HG03103 (cell line): ENCODE data around the gene POGK.
A peak's percentile ranks its signal among the peaks of the same experiment; 100 is the strongest.
"Not testable (repeated sequence)": the region's sequence is repeated elsewhere in the genome, so short reads cannot be mapped to it uniquely, and the experiment has no call there.

Experiments
- ATAC-seq: cut with Tn5 transposase; IDR thresholded peaks from one replicate; pipeline ENCODE4 v1.9.1; 2021; ENCODE audit warnings: low read depth; ENCODE audit not compliant: unreplicated experiment

Gene POGK

DNA sequence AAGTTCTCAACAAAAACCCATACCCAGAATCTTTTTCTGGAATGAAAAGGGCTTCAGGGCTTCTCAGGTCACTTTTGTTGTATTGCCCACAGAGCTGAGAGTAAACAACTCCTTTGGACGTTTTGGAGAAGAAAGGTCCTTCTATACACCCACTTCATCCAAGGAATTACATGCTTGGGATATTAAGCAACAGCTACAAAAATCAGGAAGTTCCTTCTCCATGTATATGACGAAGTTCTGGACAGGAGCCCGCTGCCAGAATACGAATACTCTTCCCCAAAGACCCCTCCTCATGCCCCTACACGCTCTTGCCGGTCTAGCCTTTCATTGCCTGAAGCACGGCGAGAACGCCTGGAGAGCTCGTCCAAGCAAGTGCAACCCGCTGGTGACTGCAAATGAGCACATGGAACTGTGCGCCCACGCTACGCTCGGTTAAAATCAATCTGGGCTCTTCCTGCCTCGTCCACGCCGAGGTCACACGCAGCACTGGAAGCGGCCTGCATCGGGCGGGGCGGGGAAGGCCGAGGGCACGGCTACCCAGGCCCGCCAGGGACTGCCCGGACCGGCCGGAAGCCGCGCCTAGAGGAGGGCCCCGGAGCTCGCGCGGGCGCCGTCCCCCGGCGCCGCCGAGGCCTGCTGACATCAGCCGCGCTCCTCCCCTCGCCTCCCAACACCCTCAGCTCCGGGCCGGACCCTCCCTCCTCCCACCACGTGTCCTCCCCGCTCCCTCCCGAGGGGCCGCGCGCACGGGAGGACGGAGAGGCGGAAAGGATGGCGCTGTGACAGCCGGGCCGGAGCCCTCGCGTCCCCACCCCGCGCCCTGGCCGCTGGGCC is at the start of gene POGK:
POGK (plus strand) TSS at position 710 of the 834 bp plus-strand sequence. CDS start 1,482 bp downstream, outside the sequence.
- ATAC-seq, result peak; percentile 96

DNA sequence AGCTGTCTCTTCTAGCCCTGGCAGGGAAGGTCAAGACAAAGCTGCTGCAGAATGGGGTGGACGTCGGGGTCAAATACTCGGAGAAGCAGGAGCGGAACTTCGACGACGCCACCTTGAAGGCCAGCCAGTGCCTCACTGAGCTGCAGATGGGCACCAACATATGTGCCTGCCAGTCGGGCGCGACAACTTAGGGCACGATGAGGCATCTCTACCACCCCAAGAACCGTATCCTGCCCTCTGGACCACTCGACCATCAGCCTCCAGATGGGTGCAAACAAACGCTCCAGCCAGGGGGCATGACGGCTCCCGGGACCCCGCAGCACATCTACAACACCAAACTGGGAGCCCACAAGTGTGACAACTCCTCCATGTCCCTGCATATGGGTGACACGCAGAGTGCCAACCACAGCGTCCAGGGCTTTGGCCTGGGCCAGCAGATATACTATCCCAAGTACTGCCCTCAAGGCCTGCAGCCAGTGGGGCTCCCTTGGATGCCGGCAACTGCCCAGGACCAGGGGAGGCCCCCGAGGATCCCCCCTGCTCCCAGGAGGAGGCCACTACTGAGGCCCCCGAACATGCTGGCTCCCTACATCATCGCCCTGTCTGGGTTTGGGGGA is 42.5 kb upstream of the POGK start:
- ATAC-seq, result no peak

GRCh38 chr1:166808952-166809351 is 30.3 kb upstream of the POGK start:
- ATAC-seq, result no peak

- no peak for ATAC-seq
These were observed 27.6 kb upstream of the POGK start for GRCh38 chr1:166811691-166812090.

DNA sequence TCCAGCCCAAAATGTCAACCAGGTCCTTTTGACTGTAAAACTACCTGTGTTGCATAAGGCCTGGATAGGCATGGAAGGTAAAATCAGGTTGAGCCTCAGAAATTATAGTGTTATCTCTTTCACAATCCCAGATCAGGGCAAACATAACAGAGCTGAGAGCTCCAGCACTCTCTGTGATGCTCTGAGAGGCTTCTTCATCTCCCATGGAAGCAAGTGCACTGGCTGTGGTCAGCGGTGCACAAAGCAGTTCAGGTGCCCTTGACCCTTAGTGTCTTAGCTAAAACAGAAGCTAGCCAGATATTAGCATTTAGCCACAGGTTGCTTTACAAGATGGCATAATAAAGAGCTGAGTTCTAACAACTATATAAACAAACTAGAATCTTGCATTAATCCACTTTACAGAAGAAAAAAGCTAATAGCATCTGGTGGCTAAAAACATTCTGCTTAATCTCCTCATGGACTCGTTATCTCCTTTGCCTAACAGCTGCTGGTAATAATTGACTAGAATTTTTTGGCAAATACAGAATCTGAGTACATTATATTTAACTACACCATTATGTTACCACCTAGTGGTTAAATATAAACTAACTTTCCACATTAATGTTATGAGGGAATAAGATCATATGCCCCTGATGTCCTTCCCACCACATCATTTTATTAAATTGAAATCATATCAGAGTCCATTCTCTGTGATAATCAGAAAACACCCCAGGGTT is 25.6 kb upstream of the POGK start:
- no peak for ATAC-seq

DNA sequence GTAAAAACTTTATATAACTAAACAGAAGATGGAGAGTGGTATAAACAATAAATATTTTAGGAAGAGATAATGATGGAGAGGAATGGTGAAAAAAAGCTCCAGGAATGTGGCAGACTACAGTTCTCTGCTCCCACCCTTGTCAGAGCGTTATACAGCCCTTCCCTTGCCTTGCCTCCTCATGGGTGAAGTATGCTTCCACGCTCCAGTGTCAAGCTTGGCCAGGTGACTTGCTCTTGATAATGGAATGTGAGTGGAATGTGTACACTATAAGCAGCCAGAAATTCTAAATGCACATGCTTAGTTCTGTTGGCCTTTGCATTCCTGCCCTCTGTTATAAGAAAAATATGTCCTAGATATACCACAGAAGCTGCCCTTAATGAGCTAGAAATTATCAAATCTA is 24.7 kb upstream of the POGK start:
- no peak for ATAC-seq

DNA sequence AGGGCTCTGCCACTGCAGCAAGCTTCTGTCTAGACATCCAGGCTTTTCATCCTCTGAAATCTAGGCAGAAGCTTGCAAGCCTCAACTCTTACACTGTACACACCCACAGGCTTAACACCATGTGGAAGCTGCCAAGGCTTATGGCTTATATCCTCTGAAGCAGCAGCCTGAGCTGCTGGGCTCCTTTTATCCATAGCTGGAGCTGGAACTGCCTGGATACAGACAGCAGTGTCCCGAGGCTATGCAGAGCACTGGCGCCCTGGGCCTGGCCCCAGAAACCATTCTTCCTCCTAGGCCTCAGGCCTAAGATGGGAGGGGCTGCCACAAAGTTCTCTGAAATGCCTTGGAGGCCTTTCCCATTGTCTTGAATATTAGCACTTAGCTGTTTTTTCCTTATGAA is 19.3 kb upstream of the POGK start:
- ATAC-seq, result no peak

DNA sequence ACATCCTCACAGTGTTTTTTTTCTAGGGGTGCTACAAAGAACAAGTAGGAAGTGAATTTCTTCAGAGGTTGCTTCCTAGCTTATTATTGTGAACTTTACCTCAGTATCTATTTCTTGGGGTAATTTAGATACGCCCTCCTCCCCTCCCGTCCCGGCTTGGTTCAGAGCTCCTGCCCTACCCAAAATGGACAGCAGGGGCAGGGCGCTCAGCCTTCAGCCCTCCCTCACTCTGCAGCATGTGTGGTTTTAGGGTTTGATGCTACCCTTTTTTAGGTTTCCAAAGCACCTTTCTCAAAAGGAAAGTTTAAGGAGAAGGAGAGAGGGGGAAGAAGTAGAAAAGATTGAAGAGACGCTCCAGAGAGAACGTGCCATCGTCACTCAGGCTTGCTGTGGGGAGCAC is 16.9 kb upstream of the POGK start:
- ATAC-seq, result no peak

GRCh38 chr1:166827426-166827825 is 11.8 kb upstream of the POGK start:
- ATAC-seq, result no peak

DNA sequence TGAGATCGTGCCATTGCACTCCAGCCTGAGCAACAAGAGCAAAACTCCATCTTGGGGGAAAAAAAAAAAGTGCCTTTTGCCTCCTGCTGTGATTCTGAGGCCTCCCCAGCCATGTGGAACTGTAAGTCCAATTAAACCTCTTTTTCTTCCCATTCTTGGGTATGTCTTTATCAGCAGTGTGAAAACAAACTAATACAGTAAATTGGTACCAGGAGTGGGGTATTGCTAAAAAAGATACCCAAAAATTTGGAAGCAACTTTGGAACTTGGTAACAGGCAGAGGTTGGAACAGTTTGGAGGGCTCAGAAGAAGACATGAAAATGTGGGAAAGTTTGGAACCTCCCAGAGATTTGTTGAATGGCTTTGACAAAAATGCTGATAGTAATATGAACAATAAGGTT is 9.5 kb upstream of the POGK start:
- ATAC-seq, result not testable (repeated sequence)

DNA sequence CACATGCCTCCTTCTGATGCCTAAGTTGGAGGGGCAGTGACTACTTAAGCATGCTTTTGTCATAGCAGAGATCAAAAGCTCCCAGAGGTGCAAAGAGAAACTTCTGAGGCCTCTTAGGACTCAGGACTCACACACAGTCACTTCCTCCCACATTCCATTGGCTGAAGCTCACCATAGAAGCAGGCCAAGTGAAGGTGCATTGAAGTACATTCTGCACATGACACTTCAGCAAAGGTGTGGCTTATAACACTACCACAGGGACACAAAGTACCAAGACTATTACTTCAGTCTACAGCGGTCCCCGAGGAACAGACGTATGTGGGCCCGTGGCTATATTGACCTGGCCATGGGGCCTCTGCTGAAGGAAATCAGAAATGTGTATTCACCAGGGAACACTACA is 2.5 kb upstream of the POGK start:
- no peak for ATAC-seq

DNA sequence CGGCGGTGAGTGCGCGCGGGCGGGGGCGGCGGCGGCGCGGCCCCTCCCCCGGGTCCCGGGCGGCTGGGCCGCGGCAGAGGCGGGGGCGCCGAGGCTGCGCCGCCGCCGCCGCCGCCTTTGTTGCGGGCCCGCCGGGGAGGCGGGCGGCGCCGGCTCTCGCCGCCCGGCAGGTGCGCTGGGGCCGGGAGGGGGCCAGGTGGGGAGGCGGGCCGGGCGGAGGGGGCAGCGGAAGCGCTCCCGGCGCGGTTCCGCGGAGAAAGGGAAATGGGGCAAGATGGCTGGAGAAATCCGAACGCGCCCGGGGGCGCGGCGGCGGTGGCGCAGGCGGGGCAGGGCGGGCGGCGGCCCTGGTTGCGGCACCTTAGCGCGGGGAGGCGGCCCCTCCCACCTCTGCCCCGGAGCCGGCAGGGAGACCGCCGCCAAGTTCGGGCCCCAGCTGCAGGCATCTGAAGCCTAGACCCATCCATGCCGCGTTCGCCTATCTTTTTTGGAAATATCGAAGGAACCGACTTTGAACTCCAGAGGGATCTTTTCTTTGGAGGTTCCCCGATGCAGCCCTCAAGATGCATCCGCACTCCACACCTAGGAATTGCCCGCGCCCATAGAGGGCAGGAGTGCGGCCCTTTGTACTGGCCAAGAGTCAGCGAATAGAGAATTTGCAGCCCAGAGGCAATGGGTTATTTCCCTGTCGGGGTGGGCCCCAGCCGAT is 479 bp downstream of the POGK start:
- peak; percentile 30 for ATAC-seq

DNA sequence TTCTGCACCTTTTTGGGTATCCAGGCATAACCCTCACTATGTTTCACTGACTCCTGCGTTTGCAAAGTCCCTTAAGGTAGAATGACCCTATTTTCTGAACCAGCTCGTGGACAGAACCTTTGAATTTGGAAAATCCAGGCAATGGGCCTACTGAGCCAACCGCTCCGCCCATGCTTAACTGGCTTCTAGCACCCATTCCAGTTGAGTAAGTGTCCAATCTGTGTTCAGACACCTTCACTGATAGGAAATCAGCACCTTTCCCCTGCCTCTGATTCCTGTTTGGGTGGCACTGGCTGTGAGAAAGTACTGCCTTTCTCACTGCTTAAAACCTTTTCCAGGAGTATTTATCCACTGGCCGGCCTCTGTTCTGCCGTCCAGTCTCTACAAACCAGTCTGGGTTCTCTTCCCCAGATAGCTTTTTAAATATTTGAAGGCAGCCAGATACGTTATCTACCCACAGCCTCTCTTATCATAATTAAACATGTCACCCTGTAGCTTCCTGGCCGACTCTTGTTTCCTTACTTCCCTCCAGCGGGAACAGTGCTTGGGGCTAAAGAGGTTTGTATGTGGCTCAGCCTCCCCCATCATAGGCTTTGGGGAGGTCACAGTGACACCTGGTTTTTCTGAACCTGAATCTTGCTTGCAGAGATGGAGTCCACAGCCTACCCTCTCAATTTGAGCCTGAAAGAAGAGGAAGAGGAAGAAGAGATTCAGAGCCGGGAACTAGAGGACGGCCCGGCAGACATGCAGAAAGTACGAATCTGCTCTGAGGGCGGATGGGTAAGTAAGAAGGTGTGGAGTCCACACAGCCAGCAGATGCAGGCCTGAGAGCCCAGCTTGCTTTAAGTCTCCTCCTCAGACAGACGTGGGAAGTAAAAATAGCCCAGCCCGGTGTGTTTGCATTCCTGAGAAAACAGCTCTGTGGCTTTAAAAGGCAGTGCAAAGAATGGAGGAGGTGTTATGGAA is 1.3 kb downstream of the POGK start:
- ATAC-seq, result no peak

GRCh38 chr1:166843322-166843721 is 4.0 kb downstream of the POGK start:
- no peak for ATAC-seq

DNA sequence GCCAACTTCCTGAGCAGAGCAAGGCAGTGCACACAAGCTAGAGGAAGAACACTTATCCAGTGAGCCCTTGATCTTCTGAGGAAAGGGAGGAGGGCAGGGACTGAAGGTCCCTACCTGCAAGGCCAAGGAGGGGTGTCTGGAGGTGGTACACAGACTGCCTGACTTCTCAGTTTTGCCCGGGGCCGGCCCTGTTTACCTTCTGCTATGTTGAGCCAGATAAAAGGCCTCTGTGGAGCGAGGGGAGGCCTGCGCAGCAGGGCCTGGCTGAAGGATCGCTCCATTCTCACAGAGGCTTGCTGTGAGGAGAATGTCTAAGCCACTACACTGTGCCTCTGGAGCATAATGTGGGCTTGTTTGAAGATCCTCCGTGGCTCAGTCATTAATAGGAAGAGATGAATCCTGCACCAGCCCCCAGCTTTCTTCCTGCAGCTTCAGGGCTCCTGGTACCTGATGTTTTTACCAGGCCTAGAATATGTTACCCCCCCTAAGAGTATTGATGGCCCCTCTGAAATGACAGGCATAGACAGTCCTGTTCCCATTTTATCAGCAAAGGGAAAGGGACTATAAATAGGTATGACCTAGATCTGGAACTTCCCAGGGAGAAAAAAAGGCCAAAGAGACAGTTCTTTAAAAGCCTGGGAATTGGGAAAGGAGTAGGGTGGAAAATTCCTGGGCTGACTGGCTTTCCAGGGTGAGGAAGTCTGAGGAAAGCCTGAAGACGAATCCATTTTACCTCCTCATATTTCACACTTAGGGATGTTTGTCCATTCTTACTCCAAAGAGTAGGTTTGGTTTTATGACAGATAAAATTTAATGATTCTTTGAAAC is 4.7 kb downstream of the POGK start:
- ATAC-seq, result no peak

GRCh38 chr1:166844791-166845190 is 5.5 kb downstream of the POGK start:
- ATAC-seq, result no peak

DNA sequence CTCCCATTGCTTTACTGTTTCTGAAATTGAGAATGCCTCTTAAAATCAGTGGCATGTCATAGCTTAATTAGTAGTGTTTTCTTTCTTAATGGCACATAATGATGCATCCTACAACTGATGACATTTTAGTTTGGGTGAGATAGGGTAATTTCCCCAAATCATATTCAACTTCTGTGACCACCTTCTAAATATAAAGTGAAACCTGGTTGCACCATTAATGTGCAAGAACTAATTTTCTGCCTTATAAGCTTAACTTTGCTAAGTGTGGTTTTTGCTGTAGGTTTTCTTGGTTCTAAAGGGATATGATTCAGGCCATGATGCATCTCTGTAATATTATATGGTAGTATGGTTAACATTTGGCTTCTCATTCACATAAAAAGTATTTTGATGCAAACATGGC is 8.9 kb downstream of the POGK start:
- ATAC-seq, result no peak

GRCh38 chr1:166849135-166849534 is 9.9 kb downstream of the POGK start:
- no peak for ATAC-seq

GRCh38 chr1:166852918-166853317 is 13.6 kb downstream of the POGK start:
- no peak for ATAC-seq
